K562 (cell line): ENCODE results near the gene RBP7. TPM values are rescaled to one million over a fixed set of nuclear protein-coding genes. Genes with fewer than 3 reads are reported as not detected.
A peak's percentile ranks its signal among the peaks of the same experiment; 100 is the strongest.

Experiments used
- CCAR2 ChIP-seq: fragments of 200-400 bp; formaldehyde crosslinking; IDR thresholded peaks from 2 replicates; pipeline ENCODE4 v1.6.1; 2017; ENCODE audit warnings: mild to moderate bottlenecking, low read depth, low read length
- CHD2 ChIP-seq: IDR thresholded peaks from 2 replicates; pipeline ENCODE4 v1.6.1; 2011; ENCODE audit warnings: low read depth, low read length
- FIP1L1 ChIP-seq: fragments of 200-400 bp; formaldehyde crosslinking; IDR thresholded peaks from 2 replicates; pipeline ENCODE4 v1.6.1; 2018; ENCODE audit warnings: mild to moderate bottlenecking, low read depth, low read length; ENCODE audit not compliant: poor library complexity, severe bottlenecking
- HNRNPH1 ChIP-seq: fragments of 200-400 bp; formaldehyde crosslinking; optimal IDR thresholded peaks from 2 replicates; pipeline ENCODE3; 2017; ENCODE audit warnings: low read depth, mild to moderate bottlenecking, low read length, moderate library complexity
- HNRNPK ChIP-seq: fragments of 200-400 bp; formaldehyde crosslinking; IDR thresholded peaks from one replicate; pipeline ENCODE4 v1.6.1; 2018; ENCODE audit warnings: mild to moderate bottlenecking, low read depth, low read length; ENCODE audit not compliant: poor library complexity, severe bottlenecking
- NCOR1 ChIP-seq: fragments of 450-650 bp; IDR thresholded peaks from 2 replicates; pipeline ENCODE4 v1.6.1; 2016; ENCODE audit warnings: mild to moderate bottlenecking, moderate library complexity
- NR2F6 ChIP-seq: fragments of 450-650 bp; formaldehyde crosslinking; IDR thresholded peaks from 2 replicates; pipeline ENCODE4 v1.4.0; 2020; ENCODE audit warnings: mild to moderate bottlenecking
- PCBP1 ChIP-seq: fragments of 200-400 bp; formaldehyde crosslinking; IDR thresholded peaks from 2 replicates; pipeline ENCODE4 v1.6.1; 2018; ENCODE audit warnings: mild to moderate bottlenecking, low read depth, low read length; ENCODE audit not compliant: poor library complexity, severe bottlenecking
- RFX1 ChIP-seq: fragments of 450-650 bp; IDR thresholded peaks from 2 replicates; pipeline ENCODE4 v1.6.1; 2016; ENCODE audit warnings: mild to moderate bottlenecking, moderate library complexity
- SIRT6 ChIP-seq: IDR thresholded peaks from one replicate; pipeline ENCODE4 v1.6.1; 2012; ENCODE audit warnings: low read depth, mild to moderate bottlenecking, control low read depth, inconsistent platforms, low read length, moderate library complexity
- polyA plus RNA-seq, 8 experiments: library from polyadenylated mRNA; depleted of rRNA in 4 of 8; stranded (reverse) in 5 of 8; unstranded in 3 of 8; fragments of >200 nt; fragmentation: Nextera tagmentation in 2 of 8; fragmentation: Illumina TruSeq in 1 of 8; extraction: Ambion mirVana in 2 of 8; extraction: Trizol in 1 of 8; gene quantifications; 2 replicates each; pipeline versions ENCODE4 v1.2.1 to v1.2.3, GENCODE V29; 2011 to 2014; ENCODE audit warnings: inconsistent platforms in 1 of 8, missing spikeins in 1 of 8
- total RNA-seq, 7 experiments: library from RNA; depleted of rRNA in 6 of 7; stranded (reverse); fragments of >200 nt in 6 of 7; fragmentation: Illumina TruSeq in 2 of 7; extraction: Trizol in 2 of 7; gene quantifications; 2 replicates each; pipeline versions ENCODE4 v1.2.1 to v1.2.3, GENCODE V29; 2011 to 2021; ENCODE audit warnings: low replicate concordance in 1 of 7
- TF ChIP-seq, protein P1 (sequence below), 2 experiments: IDR thresholded peaks in 1 of 2; conservative IDR thresholded peaks in 1 of 2; 2 replicates each; pipeline ENCODE4 v1.6.1; 2016; ENCODE audit warnings: low read depth in 2 of 2, mild to moderate bottlenecking in 1 of 2, missing compliant biosample characterization in 1 of 2, missing genetic modification characterization in 1 of 2, moderate library complexity in 1 of 2
- TF ChIP-seq, protein P2 (sequence below): fragments of 450-650 bp; IDR thresholded peaks from 2 replicates; pipeline ENCODE4 v1.6.1; 2016; ENCODE audit warnings: mild to moderate bottlenecking
- TF ChIP-seq, protein P3 (sequence below): fragments of 250-450 bp; sonication (Bioruptor Pico); IDR thresholded peaks from 2 replicates; pipeline ENCODE4 v1.8.0; 2021; ENCODE audit warnings: borderline replicate concordance, mild to moderate bottlenecking, moderate library complexity; ENCODE audit not compliant: poor library complexity, severe bottlenecking
- TF ChIP-seq, protein P4 (sequence below): fragments of 200-800 bp; sonication (Bioruptor generic); IDR thresholded peaks from 2 replicates; pipeline ENCODE4 v1.6.1; 2017; ENCODE audit warnings: missing genetic modification characterization, missing compliant biosample characterization
- TF ChIP-seq, protein P5 (sequence below): sonication (generic); formaldehyde crosslinking; IDR thresholded peaks from 2 replicates; pipeline ENCODE4 v1.8.0; 2022; ENCODE audit warnings: missing genetic modification reagents, mild to moderate bottlenecking, moderate library complexity, borderline replicate concordance

Gene RBP7
- total and polyA plus RNA-seq, 9 of the 15 experiments (the other 6 are each of a cell fraction or from before 2014, with no cell fraction given): not detected

DNA sequence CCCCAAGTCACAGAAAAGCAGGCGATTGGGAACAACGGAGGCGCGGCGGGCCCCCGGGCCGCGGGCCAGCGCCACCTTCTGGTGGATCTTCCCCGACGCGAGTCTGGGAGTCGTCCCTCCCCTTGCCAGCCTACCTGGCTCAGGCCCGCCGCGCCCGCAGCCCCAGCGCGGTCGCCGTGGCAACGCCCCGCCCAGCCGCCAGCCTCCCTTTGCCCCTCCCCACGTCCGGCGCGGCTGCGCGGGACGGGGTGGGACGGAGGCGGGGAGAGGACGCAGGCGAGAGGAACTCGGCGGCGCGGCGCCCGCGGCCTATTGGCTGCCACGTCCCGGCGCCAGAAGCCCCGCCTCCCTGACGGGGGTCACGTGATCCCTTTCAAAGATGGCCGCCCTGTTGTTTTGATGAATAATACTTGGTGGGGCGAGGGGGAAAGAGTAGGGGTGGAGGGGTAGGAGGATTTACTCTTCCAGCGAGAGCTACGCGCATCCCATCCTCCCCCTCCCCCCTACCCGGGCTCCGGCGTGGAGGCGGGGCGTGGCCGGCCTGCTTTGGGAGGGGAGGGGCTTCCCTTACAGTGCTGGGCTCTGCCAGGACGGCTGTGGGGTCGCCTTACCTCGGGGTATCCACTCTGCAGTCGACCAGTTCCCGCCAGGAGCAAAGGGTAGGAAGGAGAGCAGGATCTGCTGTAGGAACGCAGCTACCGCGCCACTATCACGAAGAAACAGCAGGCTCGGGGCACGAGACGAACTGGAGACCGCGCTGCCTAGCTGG lies 35.7 kb downstream of the RBP7 start, which contains the start of gene UBE4B (continued):
- TF ChIP-seq, protein P1, sequence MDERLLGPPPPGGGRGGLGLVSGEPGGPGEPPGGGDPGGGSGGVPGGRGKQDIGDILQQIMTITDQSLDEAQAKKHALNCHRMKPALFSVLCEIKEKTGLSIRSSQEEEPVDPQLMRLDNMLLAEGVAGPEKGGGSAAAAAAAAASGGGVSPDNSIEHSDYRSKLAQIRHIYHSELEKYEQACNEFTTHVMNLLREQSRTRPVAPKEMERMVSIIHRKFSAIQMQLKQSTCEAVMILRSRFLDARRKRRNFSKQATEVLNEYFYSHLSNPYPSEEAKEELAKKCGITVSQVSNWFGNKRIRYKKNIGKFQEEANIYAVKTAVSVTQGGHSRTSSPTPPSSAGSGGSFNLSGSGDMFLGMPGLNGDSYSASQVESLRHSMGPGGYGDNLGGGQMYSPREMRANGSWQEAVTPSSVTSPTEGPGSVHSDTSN (CRISPR knock-in tag; IDR thresholded peaks at IDR 0.05; ENCODE audit: low read depth): no peak
- TF ChIP-seq, protein P1 (tag; conservative IDR thresholded peaks at IDR 0.05; ENCODE audit: low read depth): no peak
- no peak for TF ChIP-seq HNRNPH1
- peak; percentile 82 for TF ChIP-seq FIP1L1
- TF ChIP-seq CHD2: peak; percentile 37; the same call in 1 of the 2 replicates
- peak; percentile 86 for TF ChIP-seq RFX1
- peak; percentile 54 for TF ChIP-seq PCBP1
- no peak for TF ChIP-seq CCAR2
- TF ChIP-seq NCOR1: no peak
- TF ChIP-seq, protein P2, sequence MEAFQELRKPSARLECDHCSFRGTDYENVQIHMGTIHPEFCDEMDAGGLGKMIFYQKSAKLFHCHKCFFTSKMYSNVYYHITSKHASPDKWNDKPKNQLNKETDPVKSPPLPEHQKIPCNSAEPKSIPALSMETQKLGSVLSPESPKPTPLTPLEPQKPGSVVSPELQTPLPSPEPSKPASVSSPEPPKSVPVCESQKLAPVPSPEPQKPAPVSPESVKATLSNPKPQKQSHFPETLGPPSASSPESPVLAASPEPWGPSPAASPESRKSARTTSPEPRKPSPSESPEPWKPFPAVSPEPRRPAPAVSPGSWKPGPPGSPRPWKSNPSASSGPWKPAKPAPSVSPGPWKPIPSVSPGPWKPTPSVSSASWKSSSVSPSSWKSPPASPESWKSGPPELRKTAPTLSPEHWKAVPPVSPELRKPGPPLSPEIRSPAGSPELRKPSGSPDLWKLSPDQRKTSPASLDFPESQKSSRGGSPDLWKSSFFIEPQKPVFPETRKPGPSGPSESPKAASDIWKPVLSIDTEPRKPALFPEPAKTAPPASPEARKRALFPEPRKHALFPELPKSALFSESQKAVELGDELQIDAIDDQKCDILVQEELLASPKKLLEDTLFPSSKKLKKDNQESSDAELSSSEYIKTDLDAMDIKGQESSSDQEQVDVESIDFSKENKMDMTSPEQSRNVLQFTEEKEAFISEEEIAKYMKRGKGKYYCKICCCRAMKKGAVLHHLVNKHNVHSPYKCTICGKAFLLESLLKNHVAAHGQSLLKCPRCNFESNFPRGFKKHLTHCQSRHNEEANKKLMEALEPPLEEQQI: no peak
- TF ChIP-seq HNRNPK: no peak
- TF ChIP-seq NR2F6 (CRISPR knock-in tag): no peak
- TF ChIP-seq, protein P3, sequence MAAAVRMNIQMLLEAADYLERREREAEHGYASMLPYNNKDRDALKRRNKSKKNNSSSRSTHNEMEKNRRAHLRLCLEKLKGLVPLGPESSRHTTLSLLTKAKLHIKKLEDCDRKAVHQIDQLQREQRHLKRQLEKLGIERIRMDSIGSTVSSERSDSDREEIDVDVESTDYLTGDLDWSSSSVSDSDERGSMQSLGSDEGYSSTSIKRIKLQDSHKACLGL (CRISPR knock-in tag): no peak
- TF ChIP-seq, protein P4, sequence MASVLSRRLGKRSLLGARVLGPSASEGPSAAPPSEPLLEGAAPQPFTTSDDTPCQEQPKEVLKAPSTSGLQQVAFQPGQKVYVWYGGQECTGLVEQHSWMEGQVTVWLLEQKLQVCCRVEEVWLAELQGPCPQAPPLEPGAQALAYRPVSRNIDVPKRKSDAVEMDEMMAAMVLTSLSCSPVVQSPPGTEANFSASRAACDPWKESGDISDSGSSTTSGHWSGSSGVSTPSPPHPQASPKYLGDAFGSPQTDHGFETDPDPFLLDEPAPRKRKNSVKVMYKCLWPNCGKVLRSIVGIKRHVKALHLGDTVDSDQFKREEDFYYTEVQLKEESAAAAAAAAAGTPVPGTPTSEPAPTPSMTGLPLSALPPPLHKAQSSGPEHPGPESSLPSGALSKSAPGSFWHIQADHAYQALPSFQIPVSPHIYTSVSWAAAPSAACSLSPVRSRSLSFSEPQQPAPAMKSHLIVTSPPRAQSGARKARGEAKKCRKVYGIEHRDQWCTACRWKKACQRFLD (CRISPR knock-in tag): peak; percentile 75; the same call in 1 of the 2 replicates
- TF ChIP-seq, protein P5, sequence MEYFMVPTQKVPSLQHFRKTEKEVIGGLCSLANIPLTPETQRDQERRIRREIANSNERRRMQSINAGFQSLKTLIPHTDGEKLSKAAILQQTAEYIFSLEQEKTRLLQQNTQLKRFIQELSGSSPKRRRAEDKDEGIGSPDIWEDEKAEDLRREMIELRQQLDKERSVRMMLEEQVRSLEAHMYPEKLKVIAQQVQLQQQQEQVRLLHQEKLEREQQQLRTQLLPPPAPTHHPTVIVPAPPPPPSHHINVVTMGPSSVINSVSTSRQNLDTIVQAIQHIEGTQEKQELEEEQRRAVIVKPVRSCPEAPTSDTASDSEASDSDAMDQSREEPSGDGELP (CRISPR knock-in tag): peak; percentile 47
- no peak for TF ChIP-seq SIRT6
